HG03442 (cell line): ENCODE results near the gene KATNAL2.

Experiments used
- ATAC-seq: cut with Tn5 transposase; IDR thresholded peaks from one replicate; pipeline ENCODE4 v1.9.1; 2021; ENCODE audit warnings: mild to moderate bottlenecking, moderate library complexity; ENCODE audit not compliant: unreplicated experiment

KATNAL2 gene

GRCh38 chr18:47110492-47111274 is 193.3 kb downstream of the KATNAL2 start:
- no peak for ATAC-seq

GRCh38 chr18:47113796-47114540 is 196.6 kb downstream of the KATNAL2 start:
- no peak for ATAC-seq

- ATAC-seq, result no peak
These were observed 197.8 kb downstream of the KATNAL2 start for GRCh38 chr18:47115205-47115604.

GRCh38 chr18:47118981-47119380 is 201.6 kb downstream of the KATNAL2 start:
- ATAC-seq, result no peak

- ATAC-seq, result peak; percentile 96
These were observed 203.0 kb downstream of the KATNAL2 start for GRCh38 chr18:47120428-47120827.

GRCh38 chr18:47121146-47121545 is 203.7 kb downstream of the KATNAL2 start:
- ATAC-seq, result no peak

- no peak for ATAC-seq
These were observed 223.9 kb downstream of the KATNAL2 start for GRCh38 chr18:47141289-47141688.

- ATAC-seq, result no peak
These were observed 225.8 kb downstream of the KATNAL2 start for GRCh38 chr18:47143153-47143552.

- ATAC-seq, result no peak
These were observed 226.6 kb downstream of the KATNAL2 start for GRCh38 chr18:47143899-47144485.

- ATAC-seq, result no peak
These were observed 228.8 kb downstream of the KATNAL2 start for GRCh38 chr18:47146206-47146605.

- no peak for ATAC-seq
These were observed 232.1 kb downstream of the KATNAL2 start for GRCh38 chr18:47149457-47150028.

- peak; percentile 86 for ATAC-seq
These were observed 232.8 kb downstream of the KATNAL2 start, which contains the start of gene HDHD2 for GRCh38 chr18:47150029-47150823. HDHD2 (minus strand) TSS chr18:47150500; CDS start chr18:47136439, 14,061 bp downstream.

- no peak for ATAC-seq
These were observed 233.5 kb downstream of the KATNAL2 start for GRCh38 chr18:47150824-47151366.

GRCh38 chr18:47151439-47151838 is 234.0 kb downstream of the KATNAL2 start:
- no peak for ATAC-seq
